22Rv1 (cell line): ENCODE data around the gene ANKS1A.

Experiments
- H3K27ac ChIP-seq: fragments of 450-650 bp; 2 replicates; pipeline ENCODE4 v1.5.1; 2017
- CTCF ChIP-seq: fragments of 450-650 bp; IDR thresholded peaks from 2 replicates; pipeline ENCODE4 v1.5.1; 2017; ENCODE audit warnings: mild to moderate bottlenecking
- ZFX ChIP-seq: fragments of 450-650 bp; IDR thresholded peaks from 2 replicates; pipeline ENCODE4 v1.6.1; 2017; ENCODE audit warnings: antibody characterized with exemption, borderline replicate concordance

The ANKS1A gene

DNA sequence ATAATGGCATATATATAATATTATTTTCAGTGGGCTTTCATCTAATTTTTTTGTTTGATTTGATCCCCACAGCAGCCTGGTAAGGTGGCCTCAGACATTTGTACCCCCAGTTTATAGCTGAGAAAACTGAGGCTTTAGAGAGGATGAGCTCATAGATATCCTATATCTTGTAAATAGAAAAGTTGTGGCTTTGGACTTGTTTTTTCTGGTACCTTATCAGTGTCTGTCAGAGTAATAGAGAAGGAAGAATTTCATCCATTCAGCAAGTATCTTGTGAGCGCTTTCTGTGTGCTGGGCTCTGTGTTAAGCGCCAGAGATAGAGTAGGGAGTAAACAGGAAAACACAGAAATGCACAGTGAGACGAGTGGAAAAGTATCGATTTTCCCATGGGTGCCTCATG is 29.1 kb upstream of the ANKS1A start:
- TF ChIP-seq CTCF (no peak), ZFX (no peak)
- no peak overlapping the region for H3K27ac ChIP-seq

DNA sequence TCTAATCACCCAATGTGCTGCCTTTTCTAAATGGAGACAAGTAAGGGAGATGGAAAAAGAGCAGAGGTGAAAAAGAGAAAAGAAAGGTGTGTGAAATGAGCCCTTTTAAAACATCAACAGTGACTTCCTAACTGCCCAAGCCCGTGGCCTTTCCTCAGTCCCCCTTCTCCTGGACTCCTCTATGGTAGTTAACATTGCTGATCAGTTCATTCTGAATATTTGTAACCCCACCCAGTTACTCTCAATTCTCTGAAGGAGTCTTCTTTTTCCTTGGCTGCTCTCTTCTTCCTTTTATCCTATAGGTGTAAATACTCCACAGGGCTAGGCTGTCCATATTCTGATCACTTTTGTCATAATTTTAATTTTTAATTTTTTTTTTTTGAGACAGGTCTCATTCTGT is 28.3 kb upstream of the ANKS1A start:
- TF ChIP-seq ZFX, result no peak
- no peak for TF ChIP-seq CTCF

DNA sequence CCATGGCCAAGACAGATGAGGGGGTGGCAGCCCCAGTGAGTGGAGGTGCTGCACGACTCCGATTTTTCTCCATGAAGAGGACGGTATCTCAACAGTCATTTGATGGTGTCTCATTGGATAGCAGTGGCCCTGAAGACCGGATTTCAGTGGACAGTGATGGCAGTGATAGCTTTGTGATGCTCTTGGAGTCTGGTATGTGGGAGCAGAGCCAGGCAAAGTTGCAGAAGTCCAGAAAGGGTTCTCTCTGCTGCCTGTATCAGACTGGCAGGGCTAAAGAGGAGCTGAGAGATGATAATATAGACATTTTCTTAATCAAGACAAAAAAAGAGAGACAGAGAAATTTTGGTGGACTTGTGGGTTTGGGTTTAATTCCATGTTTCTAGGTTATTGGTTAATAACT is 25.0 kb upstream of the ANKS1A start:
- TF ChIP-seq CTCF (no peak), ZFX (no peak)
- H3K27ac ChIP-seq, result no peak overlapping the region

More for the DNA sequence above, 28.3 kb upstream of the ANKS1A start:
- no peak overlapping the region for H3K27ac ChIP-seq

- no peak overlapping the region for H3K27ac ChIP-seq
- TF ChIP-seq CTCF, result no peak
- no peak for TF ChIP-seq ZFX
Observed at GRCh38 chr6:34865107-34865506, 23.9 kb upstream of the ANKS1A start.

DNA sequence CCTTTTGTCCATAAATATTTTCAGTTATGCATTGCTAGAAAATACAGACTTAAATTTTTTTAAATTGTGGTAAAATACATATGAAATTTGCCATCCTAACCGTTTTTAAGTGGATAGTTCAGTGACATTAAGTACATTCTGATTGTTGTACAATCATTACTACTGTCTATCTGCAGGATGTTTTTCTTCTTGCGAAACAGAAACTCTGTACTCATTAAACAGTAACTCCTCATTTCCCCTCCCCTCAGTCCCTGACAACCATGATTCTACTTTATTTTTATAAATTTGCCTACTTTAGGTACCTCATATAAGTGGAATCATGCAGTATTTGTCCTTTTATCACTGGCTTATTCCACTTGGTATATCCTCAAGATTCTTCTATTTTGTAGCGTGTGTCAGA is 22.5 kb upstream of the ANKS1A start:
- no peak for TF ChIP-seq CTCF
- H3K27ac ChIP-seq, result no peak overlapping the region

DNA sequence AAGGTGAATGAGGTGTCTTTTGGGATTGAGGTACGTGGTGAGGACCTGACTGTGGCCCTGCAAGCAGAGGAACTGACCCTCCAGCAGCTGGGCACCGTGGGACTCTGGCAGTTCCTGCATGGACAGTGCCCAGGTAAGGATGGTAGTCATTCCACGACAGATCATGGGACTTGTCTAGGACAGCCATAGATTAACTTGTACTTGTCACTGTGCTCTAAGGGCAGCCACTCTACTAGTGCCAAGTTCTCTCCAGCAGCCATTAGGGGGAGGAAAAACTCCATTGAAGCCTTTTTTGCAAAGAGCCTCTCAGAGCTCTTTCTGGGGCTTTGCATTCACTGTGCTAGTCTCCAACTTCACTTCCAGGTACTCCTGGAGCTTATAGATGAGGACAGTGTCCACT is 21.6 kb upstream of the ANKS1A start:
- no peak overlapping the region for H3K27ac ChIP-seq
- no peak for TF ChIP-seq CTCF

- no peak overlapping the region for H3K27ac ChIP-seq
- TF ChIP-seq CTCF (no peak), ZFX (no peak)
Observed at GRCh38 chr6:34871853-34872252, 17.2 kb upstream of the ANKS1A start.
